Activated CD8-positive, alpha-beta T cell treated with anti-CD3 and anti-CD28 coated beads for 36 hours (primary cell): ENCODE data around the gene SPAG8. TPM values are rescaled to one million over a fixed set of nuclear protein-coding genes. Genes with fewer than 3 reads are reported as not detected.

ENCODE experiments used
- ATAC-seq: fragments of 200-7000 bp; cut with Tn5 transposase; one replicate; pipeline ENCODE4 v1.10.0; 2021; ENCODE audit warnings: mild to moderate bottlenecking, moderate library complexity
- CTCF ChIA-PET: fragments of 350-600 bp; sonication (Branson Sonifier 250); formaldehyde crosslinking; loops from one replicate; lab custom pipeline; 2021; ENCODE audit warnings: antibody characterized with exemption; lab: Charles Lee
- POLR2A ChIA-PET: fragments of 350-600 bp; sonication (Branson Sonifier 250); formaldehyde crosslinking; loops from one replicate; lab custom pipeline; 2021; ENCODE audit warnings: antibody characterized with exemption; lab: Charles Lee
- DNase-seq: peaks from one replicate; pipeline ENCODE4 v3.0.0-alpha.2; 2020
- H3K27ac Mint-ChIP-seq: one replicate; pipeline ENCODE4 v1.8.0; 2021; ENCODE audit warnings: mild to moderate bottlenecking, mixed read lengths
- H3K27me3 Mint-ChIP-seq: one replicate; pipeline ENCODE4 v1.8.0; 2021; ENCODE audit warnings: mixed read lengths
- H3K36me3 Mint-ChIP-seq: one replicate; pipeline ENCODE4 v1.8.0; 2021; ENCODE audit warnings: low read depth, mixed read lengths
- H3K4me1 Mint-ChIP-seq: one replicate; pipeline ENCODE4 v1.8.0; 2021; ENCODE audit warnings: low read depth, mixed read lengths
- H3K4me3 Mint-ChIP-seq: one replicate; pipeline ENCODE4 v1.8.0; 2021; ENCODE audit warnings: mild to moderate bottlenecking, moderate library complexity, mixed read lengths
- H3K9me3 Mint-ChIP-seq: one replicate; pipeline ENCODE4 v1.8.0; 2021; ENCODE audit warnings: mixed read lengths
- CTCF ChIP-seq: fragments of 200-600 bp; IDR thresholded peaks from one replicate; pipeline ENCODE4 v1.8.0; 2022; ENCODE audit warnings: antibody characterized with exemption, mild to moderate bottlenecking
- intact Hi-C: fragments of 100-400 bp; cut with micrococcal nuclease; formaldehyde crosslinking; loops from one replicate; pipeline ENCODE4 v1.10.0; 2022
- total RNA-seq, 2 experiments: library from RNA; stranded (reverse); gene quantifications; one replicate each; pipeline ENCODE4 v1.2.3, GENCODE V29; 2021

The SPAG8 gene
- total RNA-seq, 2 experiments from 2014 or later = 0.63 to 1.1 TPM

- H3K36me3 Mint-ChIP-seq = peaks cover 9% of the 10 kb centered on the region
- H3K4me1 Mint-ChIP-seq = peaks cover 6% of the 10 kb centered on the region
- H3K27ac Mint-ChIP-seq = no peak overlapping the region
- ATAC-seq (peak; percentile 37), DNase-seq (no peak)
- H3K27me3 Mint-ChIP-seq = no peaks in the 10 kb centered on the region
- intact Hi-C loops = no loop called here
- CTCF ChIA-PET = interaction anchor here (0.9 to 4.1 kb wide), 5 partner anchors 12 to 106 kb away, joined by 3 to 17 read pairs (median 4); no protein-coding TSS in a partner anchor
- POLR2A ChIA-PET = no interaction called here
- TF ChIP-seq CTCF = no peak
- H3K9me3 Mint-ChIP-seq = no peaks in the 10 kb centered on the region
- no peak overlapping the region for H3K4me3 Mint-ChIP-seq
These were observed 36.0 kb downstream of the SPAG8 start for GRCh38 chr9:35776018-35776417.

GRCh38 chr9:35774907-35775635, 37.0 kb downstream of the SPAG8 start:
- Mint-ChIP-seq H3K4me1 (peaks cover 6% of the 10 kb centered on the region), H3K27me3 (no peaks in the 10 kb centered on the region), H3K9me3 (no peaks in the 10 kb centered on the region), H3K36me3 (peaks cover 3% of the 10 kb centered on the region), H3K27ac (no peak overlapping the region), H3K4me3 (no peak overlapping the region)
- no peak for TF ChIP-seq CTCF
- CTCF ChIA-PET = interaction anchor here (0.9 to 4.1 kb wide), 5 partner anchors 13 to 107 kb away, joined by 3 to 17 read pairs (median 4); no protein-coding TSS in a partner anchor
- no peak for DNase-seq
- POLR2A ChIA-PET = no interaction called here
- intact Hi-C loops = no loop called here
- no peak for ATAC-seq

- Mint-ChIP-seq H3K4me1 (peaks cover 6% of the 10 kb centered on the region), H3K27ac (no peak overlapping the region), H3K27me3 (no peaks in the 10 kb centered on the region), H3K36me3 (no peaks in the 10 kb centered on the region), H3K4me3 (no peak overlapping the region), H3K9me3 (no peaks in the 10 kb centered on the region)
- TF ChIP-seq CTCF = no peak
- ATAC-seq (no peak), DNase-seq (no peak)
- CTCF ChIA-PET = interaction anchor here (1.5 to 4.5 kb wide), 5 partner anchors 9 to 110 kb away, joined by 4 to 30 read pairs (median 5); no protein-coding TSS in a partner anchor
- intact Hi-C loops = no loop called here
- POLR2A ChIA-PET = no interaction called here
These were observed 40.1 kb downstream of the SPAG8 start for GRCh38 chr9:35771943-35772342.

- H3K4me1 Mint-ChIP-seq = peaks cover 6% of the 10 kb centered on the region
- H3K9me3 Mint-ChIP-seq = no peaks in the 10 kb centered on the region
- H3K27ac Mint-ChIP-seq = no peak overlapping the region
- intact Hi-C loops = no loop called here
- DNase-seq (no peak), ATAC-seq (no peak)
- no peak for TF ChIP-seq CTCF
- ChIA-PET CTCF (interaction anchor here (1.0 to 4.5 kb wide), 5 partner anchors 9 to 111 kb away, joined by 4 to 30 read pairs (median 5); no protein-coding TSS in a partner anchor), POLR2A (interaction anchor here (1.3 kb wide), 1 partner anchor 22 kb away, joined by 4 read pairs; the partner anchor contains the start of genes GBA2 and RGP1)
- H3K36me3 Mint-ChIP-seq = no peaks in the 10 kb centered on the region
- no peak overlapping the region for H3K4me3 Mint-ChIP-seq
- no peaks in the 10 kb centered on the region for H3K27me3 Mint-ChIP-seq
These were observed 40.5 kb downstream of the SPAG8 start for GRCh38 chr9:35771534-35771933.

- H3K4me3 Mint-ChIP-seq = no peak overlapping the region
- H3K27me3 Mint-ChIP-seq = no peaks in the 10 kb centered on the region
- no peak overlapping the region for H3K27ac Mint-ChIP-seq
- DNase-seq = no peak
- no peak for TF ChIP-seq CTCF
- H3K4me1 Mint-ChIP-seq = peaks cover 10% of the 10 kb centered on the region
- H3K9me3 Mint-ChIP-seq = no peaks in the 10 kb centered on the region
- no peak for ATAC-seq
- no peaks in the 10 kb centered on the region for H3K36me3 Mint-ChIP-seq
- intact Hi-C loops = no loop called here
- ChIA-PET POLR2A (interaction anchor here (1.1 to 1.3 kb wide), 2 partner anchors 13 to 22 kb away, joined by 3 to 4 read pairs; partner anchors contain the start of genes GBA2 and RGP1), CTCF (interaction anchor here (0.6 to 4.5 kb wide), 5 partner anchors 8 to 131 kb away, joined by 3 to 30 read pairs (median 4); no protein-coding TSS in a partner anchor)
These were observed 41.0 kb downstream of the SPAG8 start for GRCh38 chr9:35771075-35771433.
